Measurements from ENCODE around the gene TMED5. TPM values are rescaled to one million over a fixed set of nuclear protein-coding genes. Genes with fewer than 3 reads are reported as not detected.

Gene TMED5
- total RNA-seq, 1 donor from 2014 or later, result 92.7 TPM

GRCh38 chr1:93129507-93130099 is 50.6 kb downstream of the TMED5 start:
- intact Hi-C loops (cut with DNase I), result no loop called here
- Histone ChIP-seq H3K27me3 (no peaks in the 10 kb centered on the region), H3K27ac (no peak overlapping the region), H3K4me3 (no peak overlapping the region), H3K36me3 (peaks cover 52% of the 10 kb centered on the region), H3K9me3 (no peaks in the 10 kb centered on the region), H3K4me1 (no peaks in the 10 kb centered on the region)
- no peak for DNase-seq
- ATAC-seq, result no peak
- TF ChIP-seq CTCF (IDR thresholded peaks at IDR 0.05), result no peak

- ATAC-seq, result no peak
- Histone ChIP-seq H3K27me3 (no peaks in the 10 kb centered on the region), H3K4me3 (no peak overlapping the region), H3K9me3 (no peaks in the 10 kb centered on the region), H3K4me1 (no peaks in the 10 kb centered on the region), H3K27ac (no peak overlapping the region), H3K36me3 (peaks cover 37% of the 10 kb centered on the region)
- no peak for DNase-seq
- TF ChIP-seq CTCF (IDR thresholded peaks at IDR 0.05), result no peak
- intact Hi-C loops (cut with DNase I), result no loop called here
Measured at GRCh38 chr1:93124556-93125355, 55.5 kb downstream of the TMED5 start.

- Histone ChIP-seq H3K4me3 (no peak overlapping the region), H3K36me3 (peaks cover 41% of the 10 kb centered on the region), H3K27me3 (no peaks in the 10 kb centered on the region), H3K4me1 (no peaks in the 10 kb centered on the region), H3K27ac (no peak overlapping the region), H3K9me3 (no peaks in the 10 kb centered on the region)
- no peak for TF ChIP-seq CTCF (IDR thresholded peaks at IDR 0.05)
- ATAC-seq (no peak), DNase-seq (no peak)
- intact Hi-C loops (cut with DNase I), result no loop called here
Measured at GRCh38 chr1:93123201-93123783, 56.9 kb downstream of the TMED5 start.

GRCh38 chr1:93120614-93121013 is 59.6 kb downstream of the TMED5 start:
- no peak for TF ChIP-seq CTCF (IDR thresholded peaks at IDR 0.05)
- no peaks in the 10 kb centered on the region for H3K27me3 ChIP-seq
- intact Hi-C loops (cut with DNase I), result no loop called here
- H3K36me3 ChIP-seq, result peaks cover 56% of the 10 kb centered on the region
- ATAC-seq (no peak), DNase-seq (no peak)
- no peaks in the 10 kb centered on the region for H3K9me3 ChIP-seq
- H3K27ac ChIP-seq, result no peak overlapping the region
- H3K4me1 ChIP-seq, result no peaks in the 10 kb centered on the region
- H3K4me3 ChIP-seq, result no peak overlapping the region

GRCh38 chr1:93114391-93114790 is 65.8 kb downstream of the TMED5 start:
- no peak overlapping the region for H3K27ac ChIP-seq
- ATAC-seq (no peak), DNase-seq (no peak)
- H3K4me3 ChIP-seq, result no peak overlapping the region
- H3K36me3 ChIP-seq, result peaks cover 42% of the 10 kb centered on the region
- no peaks in the 10 kb centered on the region for H3K4me1 ChIP-seq
- no peaks in the 10 kb centered on the region for H3K27me3 ChIP-seq
- TF ChIP-seq CTCF (IDR thresholded peaks at IDR 0.05), result no peak
- intact Hi-C loops (cut with DNase I), result no loop called here
- no peaks in the 10 kb centered on the region for H3K9me3 ChIP-seq

All from upper lobe of right lung (tissue), 1 donor.